ENCODE data around the gene TMEM250. TPM values are rescaled to one million over a fixed set of nuclear protein-coding genes. Genes with fewer than 3 reads are reported as not detected.

TMEM250 gene
- total RNA-seq, 6 experiments from 2014 or later, result 12.4 to 29.7 (median 15.4) TPM

- H3K36me3 ChIP-seq, result no peaks in the 10 kb centered on the region
- no peaks in the 10 kb centered on the region for H3K9me3 ChIP-seq
- H3K4me1 ChIP-seq, result peaks cover 0 to 13% (median 5%) of the 10 kb centered on the region in 4 donors
- DNase-seq (no peak), ATAC-seq (no peak)
- H3K27me3 ChIP-seq, result no peaks in the 10 kb centered on the region
- H3K27ac ChIP-seq, result peak overlapping the region; percentile 30 to 46 (median 30)
- TF ChIP-seq CTCF (IDR thresholded peaks at IDR 0.05) (no peak), POLR2A (IDR thresholded peaks at IDR 0.05) (no peak)
- 66% methylated on average over 14 of the region's 27 CpGs for WGBS (ENCODE audit: insufficient coverage, low coverage, low lambda C conversion rate, missing lambda C conversion rate)
- H3K4me3 ChIP-seq, result peak overlapping the region in 2 of 3 donors; percentile 6 to 41
- intact Hi-C loops (cut with DNase I), result no loop called here
These were observed 9.9 kb downstream of the TMEM250 start for GRCh38 chr9:136108648-136109266.

- no peak overlapping the region for H3K27ac ChIP-seq
- no peak for DNase-seq
These were observed 10.6 kb downstream of the TMEM250 start for GRCh38 chr9:136107953-136108647.

GRCh38 chr9:136107155-136107952 lies 11.3 kb downstream of the TMEM250 start:
- no peaks in the 10 kb centered on the region for H3K27me3 ChIP-seq
- DNase-seq (no peak), ATAC-seq (no peak)
- WGBS (ENCODE audit: insufficient coverage, low coverage, low lambda C conversion rate, missing lambda C conversion rate), result 0% methylated on average over 1 of the region's 29 CpGs
- intact Hi-C loops (cut with DNase I), result no loop called here
- peak overlapping the region in 1 of 3 donors; percentile 13 for H3K27ac ChIP-seq
- peaks cover 0 to 13% (median 5%) of the 10 kb centered on the region in 4 donors for H3K4me1 ChIP-seq
- H3K36me3 ChIP-seq, result no peaks in the 10 kb centered on the region
- no peaks in the 10 kb centered on the region for H3K9me3 ChIP-seq
- TF ChIP-seq POLR2A (IDR thresholded peaks at IDR 0.05), result no peak
- no peak for TF ChIP-seq CTCF (IDR thresholded peaks at IDR 0.05)
- H3K4me3 ChIP-seq, result no peak overlapping the region

More at GRCh38 chr9:136107953-136108647, 10.6 kb downstream of the TMEM250 start:
- no peak overlapping the region for H3K4me3 ChIP-seq
- intact Hi-C loops (cut with DNase I), result no loop called here
- no peaks in the 10 kb centered on the region for H3K27me3 ChIP-seq
- WGBS (ENCODE audit: insufficient coverage, low coverage, low lambda C conversion rate, missing lambda C conversion rate), result 71% methylated on average over 1 of the region's 29 CpGs
- H3K9me3 ChIP-seq, result no peaks in the 10 kb centered on the region
- no peak for ATAC-seq
- no peak for TF ChIP-seq CTCF (IDR thresholded peaks at IDR 0.05)
- TF ChIP-seq POLR2A (IDR thresholded peaks at IDR 0.05), result no peak
- peaks cover 0 to 13% (median 5%) of the 10 kb centered on the region in 4 donors for H3K4me1 ChIP-seq
- H3K36me3 ChIP-seq, result no peaks in the 10 kb centered on the region

- 66% methylated on average over 5 of the region's 17 CpGs for WGBS (ENCODE audit: insufficient coverage, low coverage, low lambda C conversion rate, missing lambda C conversion rate)
- Histone ChIP-seq H3K27me3 (no peaks in the 10 kb centered on the region), H3K9me3 (no peaks in the 10 kb centered on the region), H3K36me3 (no peaks in the 10 kb centered on the region), H3K27ac (no peak overlapping the region), H3K4me3 (no peak overlapping the region), H3K4me1 (peaks cover 0 to 13% (median 5%) of the 10 kb centered on the region in 4 donors)
- DNase-seq, result no peak
- no peak for TF ChIP-seq POLR2A (IDR thresholded peaks at IDR 0.05)
- TF ChIP-seq CTCF (IDR thresholded peaks at IDR 0.05), result no peak
- intact Hi-C loops (cut with DNase I), result no loop called here
- ATAC-seq, result no peak
These were observed 13.1 kb downstream of the TMEM250 start for GRCh38 chr9:136105398-136106135.

All from right lobe of liver (tissue), 6 donors.